Measurements from ENCODE around the gene TJP2. TPM values are rescaled to one million over a fixed set of nuclear protein-coding genes. Genes with fewer than 3 reads are reported as not detected.

The TJP2 gene
- polyA plus RNA-seq, 3 donors from 2014 or later: 1.5 to 4.9 (median 1.5) TPM

GRCh38 chr9:69307446-69308205 is 133.5 kb downstream of the TJP2 start:
- peaks cover 0 to 10% (median 9%) of the 10 kb centered on the region in 3 donors for H3K27me3 Mint-ChIP-seq (ENCODE audit: low read depth in 3 of 3)
- H3K4me1 Mint-ChIP-seq: no peaks in the 10 kb centered on the region
- no peak for DNase-seq
- H3K36me3 Mint-ChIP-seq: no peaks in the 10 kb centered on the region
- H3K27ac Mint-ChIP-seq: no peak overlapping the region
- no peak overlapping the region for H3K4me3 Mint-ChIP-seq
- peaks cover 0 to 8% (median 5%) of the 10 kb centered on the region in 6 donors for H3K9me3 Mint-ChIP-seq

GRCh38 chr9:69308206-69308931 is 134.3 kb downstream of the TJP2 start:
- Mint-ChIP-seq H3K4me1 (no peaks in the 10 kb centered on the region), H3K9me3 (peaks cover 0 to 10% (median 6%) of the 10 kb centered on the region in 6 donors), H3K27me3 (ENCODE audit: low read depth in 3 of 3) (peaks cover 0 to 10% (median 9%) of the 10 kb centered on the region in 3 donors), H3K27ac (no peak overlapping the region), H3K4me3 (no peak overlapping the region), H3K36me3 (peaks cover 0 to under 1% (median under 1%) of the 10 kb centered on the region in 3 donors)
- DNase-seq: no peak

GRCh38 chr9:69313175-69313574 is 139.1 kb downstream of the TJP2 start:
- H3K9me3 Mint-ChIP-seq: peaks cover 3 to 18% (median 10%) of the 10 kb centered on the region in 6 donors
- H3K27ac Mint-ChIP-seq: no peak overlapping the region
- peaks cover 0 to 7% (median 5%) of the 10 kb centered on the region in 3 donors for H3K36me3 Mint-ChIP-seq
- H3K4me3 Mint-ChIP-seq: no peak overlapping the region
- no peaks in the 10 kb centered on the region for H3K4me1 Mint-ChIP-seq
- no peak for DNase-seq
- peaks cover 4 to 11% (median 8%) of the 10 kb centered on the region in 3 donors for H3K27me3 Mint-ChIP-seq (ENCODE audit: low read depth in 3 of 3)

GRCh38 chr9:69314547-69314946 is 140.5 kb downstream of the TJP2 start:
- Mint-ChIP-seq H3K4me1 (no peaks in the 10 kb centered on the region), H3K27me3 (ENCODE audit: low read depth in 3 of 3) (peaks cover 2 to 12% (median 8%) of the 10 kb centered on the region in 3 donors), H3K4me3 (no peak overlapping the region), H3K27ac (no peak overlapping the region), H3K36me3 (peaks cover 0 to 7% (median 5%) of the 10 kb centered on the region in 3 donors), H3K9me3 (peaks cover 3 to 18% (median 10%) of the 10 kb centered on the region in 6 donors)
- DNase-seq: no peak

- Mint-ChIP-seq H3K9me3 (peaks cover 2 to 15% (median 8%) of the 10 kb centered on the region in 6 donors), H3K27ac (no peak overlapping the region), H3K36me3 (peaks cover 0 to 7% (median 5%) of the 10 kb centered on the region in 3 donors), H3K4me3 (no peak overlapping the region), H3K27me3 (ENCODE audit: low read depth in 3 of 3) (peaks cover 6 to 10% (median 6%) of the 10 kb centered on the region in 3 donors), H3K4me1 (no peaks in the 10 kb centered on the region)
- no peak for DNase-seq
These were observed 143.0 kb downstream of the TJP2 start for GRCh38 chr9:69317081-69317480.

- Mint-ChIP-seq H3K4me3 (no peak overlapping the region), H3K27me3 (ENCODE audit: low read depth in 3 of 3) (peaks cover 6 to 10% (median 6%) of the 10 kb centered on the region in 3 donors), H3K36me3 (peaks cover 0 to 7% (median 5%) of the 10 kb centered on the region in 3 donors), H3K27ac (no peak overlapping the region), H3K4me1 (no peaks in the 10 kb centered on the region), H3K9me3 (peaks cover 0 to 10% (median 5%) of the 10 kb centered on the region in 6 donors)
- no peak for DNase-seq
These were observed 143.8 kb downstream of the TJP2 start for GRCh38 chr9:69317894-69318293.

GRCh38 chr9:69319324-69320025 is 145.4 kb downstream of the TJP2 start:
- H3K4me3 Mint-ChIP-seq: no peak overlapping the region
- H3K9me3 Mint-ChIP-seq: peaks cover 0 to 5% (median 0%) of the 10 kb centered on the region in 6 donors

GRCh38 chr9:69322256-69322655 is 148.2 kb downstream of the TJP2 start:
- no peak overlapping the region for H3K4me3 Mint-ChIP-seq
- H3K27ac Mint-ChIP-seq: no peak overlapping the region
- H3K36me3 Mint-ChIP-seq: no peaks in the 10 kb centered on the region
- peaks cover 12 to 14% (median 14%) of the 10 kb centered on the region in 3 donors for H3K27me3 Mint-ChIP-seq (ENCODE audit: low read depth in 3 of 3)
- H3K9me3 Mint-ChIP-seq: peaks cover 0 to 10% (median 0%) of the 10 kb centered on the region in 6 donors
- DNase-seq: no peak
- peaks cover 3 to 7% of the 10 kb centered on the region in 2 donors for H3K4me1 Mint-ChIP-seq

More at GRCh38 chr9:69319324-69320025, 145.4 kb downstream of the TJP2 start:
- no peak for DNase-seq
- peaks cover 7 to 10% (median 8%) of the 10 kb centered on the region in 3 donors for H3K27me3 Mint-ChIP-seq (ENCODE audit: low read depth in 3 of 3)
- H3K27ac Mint-ChIP-seq: no peak overlapping the region
- no peaks in the 10 kb centered on the region for H3K36me3 Mint-ChIP-seq
- H3K4me1 Mint-ChIP-seq: no peaks in the 10 kb centered on the region

- Mint-ChIP-seq H3K27ac (no peak overlapping the region), H3K9me3 (peaks cover 0 to 7% (median 0%) of the 10 kb centered on the region in 6 donors), H3K4me3 (no peak overlapping the region), H3K27me3 (ENCODE audit: low read depth in 3 of 3) (peaks cover 9 to 16% (median 14%) of the 10 kb centered on the region in 3 donors), H3K36me3 (no peaks in the 10 kb centered on the region), H3K4me1 (peaks cover 3 to 7% of the 10 kb centered on the region in 2 donors)
- no peak for DNase-seq
These were observed 149.8 kb downstream of the TJP2 start for GRCh38 chr9:69323861-69324260.

Other genes starting within 250 kb of the TJP2 start
- gene PRKACG, start 160.2 kb upstream of the TJP2 start, polyA plus RNA-seq: not detected
- gene FXN, start 138.5 kb upstream of the TJP2 start, polyA plus RNA-seq: 10 to 100 TPM; 46.3 to 68.9 (median 59.1) TPM
- gene ENTREP1, start 150.9 kb downstream of the TJP2 start, polyA plus RNA-seq: not detected

Measured in immature natural killer cell (primary cell).